HK-2 (cell line): ENCODE measurements around the gene HMGA1.
"Not testable (repeated sequence)": the region's sequence is repeated elsewhere in the genome, so short reads cannot be mapped to it uniquely, and the experiment has no call there.

Experiments used
- DNase-seq: peaks from one replicate; pipeline ENCODE4 v3.0.0-alpha.2; 2018; ENCODE audit not compliant: unreplicated experiment

Gene HMGA1

GRCh38 chr6:34260576-34261267, 24.0 kb downstream of the HMGA1 start:
- DNase-seq = no peak

GRCh38 chr6:34263484-34263883, 26.8 kb downstream of the HMGA1 start:
- not testable (repeated sequence) for DNase-seq

DNA sequence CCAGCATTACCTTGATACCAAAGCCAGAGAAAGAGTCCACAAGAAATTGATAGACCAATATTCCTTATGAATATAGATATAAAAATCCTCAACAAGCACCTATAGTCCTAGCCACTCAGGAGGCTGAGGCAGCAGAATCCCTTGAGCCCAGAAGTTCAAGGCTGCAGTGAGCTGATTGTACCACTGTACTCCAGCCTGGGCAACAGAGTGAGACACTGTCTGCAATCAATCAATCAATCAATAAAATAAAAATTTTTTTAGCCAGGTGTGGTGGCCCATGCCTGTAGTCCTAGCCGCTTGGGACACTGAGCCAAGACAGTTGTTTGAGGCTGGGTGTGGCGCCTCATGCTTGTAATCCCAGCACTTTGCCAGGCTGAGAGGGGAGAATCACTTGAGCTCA, 31.1 kb downstream of the HMGA1 start:
- no peak for DNase-seq

- not testable (repeated sequence) for DNase-seq
Measured at GRCh38 chr6:34269132-34269531, 32.5 kb downstream of the HMGA1 start.

GRCh38 chr6:34269658-34270341, 33.1 kb downstream of the HMGA1 start:
- DNase-seq = not testable (repeated sequence)

DNA sequence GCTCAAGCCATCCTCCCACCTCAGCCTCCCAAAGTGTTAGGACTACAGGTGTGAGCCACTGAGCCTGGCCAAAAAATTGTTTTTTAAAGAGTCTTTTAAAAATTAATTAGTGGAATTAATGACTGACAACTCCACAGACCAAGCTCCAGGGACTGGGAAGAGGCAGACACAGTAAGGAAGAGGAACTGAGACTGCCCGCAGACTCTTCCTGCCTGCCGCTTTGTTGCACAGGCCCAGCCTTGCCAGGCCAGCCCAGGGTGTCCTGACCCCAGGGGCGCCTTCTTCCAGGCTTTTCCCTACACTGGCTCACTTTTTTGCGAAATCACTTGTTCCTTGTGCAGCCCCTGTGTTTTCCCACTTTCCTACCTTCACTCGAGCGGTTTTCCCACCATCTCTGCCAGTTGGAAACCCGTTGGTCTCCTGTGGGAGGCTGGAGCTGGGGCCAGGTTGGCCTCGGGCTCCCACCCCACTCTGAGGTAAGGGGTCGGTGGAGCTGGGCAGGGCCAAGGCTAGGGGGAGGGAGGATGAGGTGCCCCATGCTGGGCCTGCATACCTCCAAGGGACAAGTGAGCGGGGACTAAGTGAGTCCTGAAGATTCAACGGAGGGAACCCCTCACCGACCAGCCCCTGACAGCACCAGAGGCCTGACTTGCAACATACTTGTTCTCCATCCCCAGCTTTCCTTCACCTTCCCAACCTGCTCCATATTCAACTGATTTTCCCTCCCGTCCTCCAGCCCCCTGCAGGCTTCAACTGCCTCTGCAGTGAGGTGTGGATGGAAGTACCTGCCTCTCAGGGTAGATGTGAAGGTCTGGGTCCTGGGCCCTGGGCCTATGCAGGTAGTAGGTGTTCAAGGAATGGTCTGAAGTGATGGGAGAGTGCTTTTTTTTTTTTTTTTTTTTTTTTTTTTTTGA, 35.6 kb downstream of the HMGA1 start:
- DNase-seq = no peak

- no peak for DNase-seq
Measured at GRCh38 chr6:34273242-34273805, 36.7 kb downstream of the HMGA1 start.

DNA sequence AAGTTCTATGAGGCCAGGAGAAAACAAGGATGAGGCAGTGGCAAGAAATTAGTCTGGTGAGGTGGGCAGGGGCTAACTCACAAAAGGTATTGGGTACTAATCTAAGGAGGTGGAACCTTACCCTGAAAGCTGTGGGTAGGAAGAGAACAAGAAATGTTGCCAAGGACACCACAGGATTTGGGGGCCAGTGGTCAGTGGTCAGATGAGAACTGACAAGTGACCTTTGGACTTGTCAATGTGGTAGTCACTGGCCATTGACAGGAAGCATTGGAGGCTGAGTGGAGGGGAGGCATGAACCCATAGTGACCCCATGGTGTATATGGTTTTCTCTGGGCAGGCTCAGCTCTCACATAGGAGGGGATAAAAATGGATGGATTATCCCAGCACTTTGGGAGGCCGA, 37.5 kb downstream of the HMGA1 start:
- DNase-seq = no peak

- no peak for DNase-seq
Measured at GRCh38 chr6:34275128-34275804, 38.6 kb downstream of the HMGA1 start.

DNA sequence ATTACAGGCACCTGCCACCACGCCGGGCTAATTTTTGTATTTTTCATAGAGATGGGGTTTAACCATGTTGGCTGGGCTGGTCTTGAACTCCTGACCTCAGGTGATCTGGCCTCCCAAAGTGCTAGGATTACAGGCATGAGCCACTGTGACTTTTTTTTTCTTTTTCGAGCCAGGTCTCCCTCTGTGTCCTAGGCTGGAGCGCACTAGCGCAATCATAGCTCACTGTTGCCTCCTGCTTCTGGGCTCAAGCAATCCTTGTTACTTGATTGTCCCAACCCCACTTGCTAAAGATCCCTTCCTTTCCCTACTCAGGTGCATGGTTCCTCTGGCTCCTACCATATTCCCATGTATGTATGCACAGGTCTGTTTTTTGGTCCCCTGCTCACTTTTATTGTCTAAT, 39.5 kb downstream of the HMGA1 start:
- no peak for DNase-seq

- DNase-seq = no peak
Measured at GRCh38 chr6:34276881-34277762, 40.4 kb downstream of the HMGA1 start.

DNA sequence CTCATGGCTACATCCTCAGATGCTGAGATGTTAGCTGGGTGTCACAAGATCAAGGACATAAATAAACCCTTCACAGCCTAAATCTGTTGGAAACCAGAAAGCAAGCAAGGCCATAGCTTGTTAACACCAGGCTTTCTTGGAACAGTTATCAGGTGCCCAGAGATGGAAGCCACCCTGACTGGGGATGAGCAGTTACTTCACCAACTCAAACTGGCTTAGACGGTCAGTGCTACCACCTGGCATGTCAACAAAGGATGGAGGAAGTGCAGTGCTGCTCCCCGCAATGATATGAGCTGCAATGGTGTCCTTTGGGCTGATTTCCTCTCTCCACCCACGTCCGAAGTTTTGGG, 41.1 kb downstream of the HMGA1 start:
- no peak for DNase-seq

DNA sequence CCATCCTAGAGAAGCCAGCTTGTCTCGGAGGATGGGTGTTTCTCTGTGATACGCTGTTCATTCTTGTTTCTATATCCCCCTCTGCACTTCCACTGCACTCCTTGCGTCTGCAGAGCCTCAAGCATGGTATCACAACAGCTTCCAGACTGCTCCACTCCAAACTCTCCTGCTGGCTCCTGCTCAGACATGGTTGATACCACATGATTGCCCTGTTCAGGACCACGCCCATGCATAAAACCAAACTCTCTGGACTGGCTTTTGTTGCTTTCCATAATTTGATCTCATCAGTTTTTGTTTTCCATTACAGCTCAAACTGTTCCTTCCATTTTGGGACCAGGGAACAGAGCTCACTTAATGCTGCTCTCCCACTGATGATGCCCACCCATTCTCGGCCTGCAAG, 42.2 kb downstream of the HMGA1 start:
- no peak for DNase-seq

- no peak for DNase-seq
Measured at GRCh38 chr6:34280216-34280615, 43.5 kb downstream of the HMGA1 start.

DNA sequence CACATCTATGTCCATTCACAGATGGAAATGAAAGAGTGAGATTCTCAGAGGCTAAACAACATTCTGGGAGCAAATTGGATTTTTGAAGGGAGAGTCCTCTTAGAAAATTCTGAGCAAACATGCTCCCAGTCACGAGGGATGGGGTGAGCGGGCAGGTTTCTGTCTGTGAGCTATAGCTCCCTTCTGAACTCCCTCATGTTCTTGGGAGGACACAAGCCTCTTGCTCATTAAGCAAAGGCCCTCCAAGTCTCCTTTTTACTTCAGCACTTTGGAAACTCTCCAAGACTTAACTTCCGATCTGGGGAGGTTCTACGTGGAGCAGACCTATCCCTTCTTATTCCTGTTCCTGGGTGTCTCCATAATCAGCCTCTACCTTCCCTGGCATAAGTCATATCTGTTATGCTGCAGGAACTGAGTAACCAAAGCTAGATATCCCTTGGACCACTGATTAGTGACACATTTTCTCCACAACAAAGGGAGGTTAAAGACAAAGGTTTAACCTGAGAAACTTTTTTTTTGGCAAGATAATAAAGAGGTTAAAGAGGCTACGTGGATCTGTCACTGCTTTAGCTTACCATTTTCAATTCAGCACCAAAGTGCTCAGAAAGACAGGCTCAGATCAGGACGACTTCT, 45.1 kb downstream of the HMGA1 start:
- DNase-seq = no peak

- DNase-seq = no peak
Measured at GRCh38 chr6:34284563-34285447, 48.1 kb downstream of the HMGA1 start.

GRCh38 chr6:34285448-34286164, 48.9 kb downstream of the HMGA1 start:
- no peak for DNase-seq

GRCh38 chr6:34288581-34288980, 51.9 kb downstream of the HMGA1 start:
- no peak for DNase-seq

DNA sequence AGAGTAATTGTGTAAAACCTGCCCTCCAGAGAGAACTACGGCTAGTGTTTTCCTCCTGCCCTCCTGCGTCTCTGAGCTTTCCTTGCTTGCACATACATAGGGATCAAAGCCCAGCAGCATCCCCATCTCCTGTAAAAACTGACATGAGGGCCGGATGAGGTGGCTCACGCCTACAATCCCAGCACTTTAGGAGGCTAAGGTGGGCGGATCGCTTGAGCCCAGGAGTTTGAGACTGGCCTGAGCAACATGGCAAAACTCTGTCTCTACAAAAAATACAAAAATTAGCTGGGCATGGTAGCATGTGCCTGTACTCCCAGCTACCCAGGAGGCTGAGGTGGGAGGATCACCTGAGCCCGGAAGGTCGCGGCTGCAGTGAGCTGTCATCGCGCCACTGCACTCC, 52.5 kb downstream of the HMGA1 start:
- no peak for DNase-seq
